Hematopoietic multipotent progenitor cell treated with erythropoietin and hydrocortisone succinate and interleukin-3 and kit ligand, for 8 days (in vitro differentiated cells): ENCODE measurements around the gene CNOT8.
A peak's percentile ranks its signal among the peaks of the same experiment; 100 is the strongest.
"Not testable (repeated sequence)": the region's sequence is repeated elsewhere in the genome, so short reads cannot be mapped to it uniquely, and the experiment has no call there.

Source experiments
- DNase-seq: peaks from one replicate; pipeline ENCODE4 v3.0.0-alpha.2; 2015

The CNOT8 gene

DNA sequence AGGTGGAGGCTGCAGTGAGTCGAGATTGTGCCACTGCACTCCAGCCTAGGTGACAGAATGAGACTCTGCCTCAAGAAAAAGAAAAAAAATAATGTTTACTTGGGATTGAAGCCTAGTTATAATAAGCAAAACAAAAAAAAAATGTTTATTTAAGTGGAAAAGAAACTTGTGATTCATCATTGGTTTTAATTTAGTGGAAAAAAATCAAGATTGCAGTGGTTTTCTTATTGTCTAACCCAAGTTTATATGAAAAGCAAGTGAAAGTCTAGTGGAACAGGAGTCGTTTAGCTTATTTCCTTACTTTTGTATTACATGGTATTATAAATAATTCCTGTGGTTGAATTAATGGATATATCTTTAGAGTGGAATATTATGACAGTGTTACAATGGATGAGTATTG lies 8.4 kb downstream of the CNOT8 start:
- DNase-seq, result no peak

DNA sequence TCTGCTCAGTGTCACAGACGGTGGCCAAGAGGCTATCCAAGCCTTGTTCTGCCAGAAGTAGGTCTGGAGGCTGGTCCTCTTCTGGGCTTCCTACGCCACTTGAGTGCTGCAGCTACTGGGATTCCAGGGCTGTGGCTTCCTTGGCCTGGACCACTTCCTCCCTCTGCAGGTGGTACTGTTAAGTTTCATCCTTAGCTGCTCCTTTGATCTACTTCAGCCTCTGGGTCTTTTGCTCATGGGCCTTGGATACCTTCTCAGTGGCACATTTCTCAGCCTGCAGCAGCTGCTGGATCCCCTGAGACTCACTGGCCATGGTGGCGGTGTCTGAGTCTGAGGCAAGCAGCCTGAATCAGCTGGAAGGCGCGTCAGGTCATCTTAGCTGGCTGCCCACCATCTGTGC lies 10.3 kb downstream of the CNOT8 start:
- peak; percentile 44 for DNase-seq

- DNase-seq, result no peak
Measured at GRCh38 chr5:154871734-154872133, 13.3 kb downstream of the CNOT8 start.

GRCh38 chr5:154873791-154874331 lies 15.4 kb downstream of the CNOT8 start:
- no peak for DNase-seq

- no peak for DNase-seq
Measured at GRCh38 chr5:154878642-154879335, 20.4 kb downstream of the CNOT8 start.

GRCh38 chr5:154881986-154882385 lies 23.6 kb downstream of the CNOT8 start:
- no peak for DNase-seq

DNA sequence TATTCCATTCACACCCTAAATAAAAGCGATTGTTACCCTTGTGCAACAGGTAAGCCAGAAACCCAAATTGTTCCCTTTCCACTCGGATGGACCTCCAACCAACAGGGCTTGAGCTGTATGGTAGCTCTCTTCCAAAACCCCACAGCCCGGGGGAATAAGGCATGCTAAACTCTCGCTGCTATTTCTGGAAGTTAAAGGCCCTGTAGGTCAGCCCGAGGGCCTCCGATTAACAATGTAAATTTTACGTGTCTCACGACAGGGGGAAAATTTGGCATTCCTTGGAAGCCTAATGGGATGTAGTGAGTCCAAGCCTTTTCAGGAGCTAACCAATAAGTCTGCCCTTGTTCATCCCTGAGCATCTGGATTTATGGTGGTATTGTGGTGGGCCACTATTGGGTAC lies 26.0 kb downstream of the CNOT8 start:
- no peak for DNase-seq

- DNase-seq, result no peak
Measured at GRCh38 chr5:154885439-154885838, 27.0 kb downstream of the CNOT8 start.

DNA sequence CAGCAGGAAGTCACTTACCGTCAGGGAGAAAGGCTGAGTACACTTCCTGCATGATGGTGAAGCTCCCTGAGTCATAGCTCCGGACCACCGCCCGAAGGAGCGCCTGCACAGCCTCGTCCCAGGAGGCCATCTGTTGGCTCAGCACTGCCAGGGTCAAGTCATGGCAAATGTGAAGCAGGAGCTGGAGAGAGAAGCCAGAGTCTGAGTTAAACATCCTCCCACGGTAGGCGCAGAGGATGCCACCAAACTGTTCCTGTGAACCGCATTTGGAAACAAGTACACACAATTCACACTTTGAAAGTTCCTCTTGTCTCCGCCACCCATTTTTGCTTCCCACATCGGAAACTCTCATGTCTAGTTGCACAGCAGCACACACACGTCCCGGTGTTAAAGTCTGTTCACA lies 33.9 kb downstream of the CNOT8 start:
- no peak for DNase-seq

DNA sequence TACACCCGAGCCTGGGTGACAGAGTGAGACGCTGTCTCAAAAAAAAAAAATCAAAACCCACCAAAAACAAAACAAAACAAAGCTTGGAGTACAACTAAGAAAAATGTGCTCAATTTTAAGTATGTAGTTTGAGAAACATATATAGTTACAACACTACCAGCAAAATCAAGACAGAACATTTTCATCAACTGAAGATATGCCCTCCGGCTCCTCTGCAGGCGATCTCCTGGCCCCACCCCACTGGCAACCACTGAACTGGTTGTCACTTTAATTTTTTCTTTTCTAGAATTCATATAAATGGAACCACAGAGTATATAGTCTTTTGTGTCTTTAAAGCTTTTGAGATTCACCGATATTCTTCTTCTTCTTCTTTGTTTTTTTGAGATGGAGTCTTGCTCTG lies 35.0 kb downstream of the CNOT8 start:
- DNase-seq, result no peak

DNA sequence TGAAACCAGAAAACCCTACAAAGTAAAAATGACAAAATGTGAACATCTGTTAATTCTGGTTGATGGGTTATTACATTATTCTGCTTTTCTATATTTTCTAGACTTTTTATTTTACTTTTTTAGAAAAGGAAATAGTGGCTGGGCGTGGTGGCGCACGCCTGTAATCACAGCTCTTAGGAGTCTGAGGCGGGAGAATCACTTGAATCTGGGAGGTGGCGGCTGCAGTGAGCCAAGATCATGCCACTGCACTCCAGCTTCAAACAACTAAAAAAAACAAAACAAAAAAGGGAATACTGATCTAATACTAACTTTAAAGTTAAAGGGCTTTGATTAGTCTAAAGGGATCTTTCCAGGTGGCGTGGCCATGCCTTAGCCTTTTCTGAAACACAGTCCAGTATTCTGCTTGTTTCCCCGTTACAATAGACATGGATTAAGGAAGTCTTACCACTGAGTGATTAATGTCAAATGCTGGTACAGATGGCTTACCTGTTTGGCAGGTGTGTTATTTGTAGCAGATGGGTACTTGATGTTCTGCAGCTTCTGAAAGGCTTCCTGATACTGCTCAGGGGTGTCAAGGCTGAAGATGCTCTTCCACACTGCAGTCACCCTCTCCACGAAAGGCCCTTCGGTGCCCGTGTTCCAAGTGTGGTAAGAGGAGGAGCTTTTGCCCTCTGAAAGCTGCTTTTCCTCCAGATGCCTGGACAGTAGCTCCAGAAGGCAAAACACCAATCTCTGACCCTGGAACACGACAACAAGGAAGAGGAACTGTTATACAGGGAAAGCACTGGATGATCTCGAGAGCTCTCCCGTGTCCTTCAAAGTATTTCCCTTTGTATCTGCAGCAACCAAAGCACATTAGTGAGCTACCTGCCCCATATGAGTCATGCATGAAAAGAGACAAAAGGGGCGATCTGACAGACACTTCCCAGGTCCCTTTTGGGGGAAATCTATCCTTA lies 37.5 kb downstream of the CNOT8 start:
- no peak for DNase-seq

DNA sequence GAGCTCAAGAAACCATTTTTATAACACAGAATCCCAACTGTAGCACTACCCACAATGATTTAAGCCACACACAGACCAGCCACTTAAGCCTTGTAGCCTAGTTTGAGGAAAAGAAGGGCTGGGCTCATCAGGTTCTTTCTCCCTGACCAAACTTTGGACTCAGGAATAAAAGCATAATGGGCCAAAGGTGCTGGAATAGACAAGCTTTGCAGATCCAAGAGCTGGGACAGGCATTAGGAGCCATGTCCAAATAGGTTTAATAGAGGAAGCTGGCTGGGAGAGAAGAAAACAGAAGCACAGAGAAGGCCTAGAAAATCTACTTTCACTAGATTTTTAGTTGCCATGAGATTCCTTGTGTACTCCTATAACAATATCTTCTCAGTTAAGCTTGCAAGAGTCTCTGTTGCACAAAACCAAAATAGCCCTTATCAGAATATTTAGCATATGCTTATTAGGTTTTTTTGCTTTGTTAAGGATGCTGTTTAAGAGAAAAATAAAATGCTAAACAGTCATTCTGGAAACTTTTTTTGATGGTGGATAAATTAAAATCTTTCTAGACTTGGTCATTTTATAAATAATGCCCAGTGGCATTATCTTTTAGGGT lies 38.2 kb downstream of the CNOT8 start:
- DNase-seq, result no peak

GRCh38 chr5:154898210-154898609 lies 39.8 kb downstream of the CNOT8 start:
- DNase-seq, result no peak

DNA sequence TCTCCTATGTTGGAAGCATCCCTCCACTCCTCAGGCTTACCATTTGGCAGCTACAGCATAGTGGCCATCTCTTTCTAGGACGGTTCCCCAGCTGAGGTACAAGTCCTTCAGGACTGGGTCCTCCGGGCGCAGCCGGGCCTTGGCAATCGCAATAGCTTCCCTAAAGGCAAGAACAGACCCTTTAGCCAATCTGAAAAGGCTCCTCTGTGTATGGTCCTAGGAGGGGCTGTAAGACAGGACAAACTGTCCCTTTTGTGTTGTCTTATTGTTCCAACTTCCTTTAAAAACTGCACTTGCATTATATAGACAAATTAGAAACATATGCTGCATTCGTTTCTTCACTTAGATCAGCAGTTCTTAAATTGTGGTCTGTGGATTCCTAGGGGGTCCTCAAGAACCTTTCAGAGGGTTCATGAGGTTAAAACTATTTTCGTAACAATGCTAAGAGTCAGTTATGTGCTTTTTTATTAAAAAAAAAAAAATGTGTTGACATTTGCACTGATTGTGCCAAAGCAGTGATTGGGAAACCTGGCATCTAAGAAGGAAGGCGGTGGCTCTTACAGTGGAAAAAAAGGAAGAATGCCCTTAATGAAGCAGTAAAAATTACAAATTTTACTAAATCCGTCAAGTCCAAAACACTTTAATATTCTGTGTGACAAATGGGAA lies 40.9 kb downstream of the CNOT8 start:
- no peak for DNase-seq

DNA sequence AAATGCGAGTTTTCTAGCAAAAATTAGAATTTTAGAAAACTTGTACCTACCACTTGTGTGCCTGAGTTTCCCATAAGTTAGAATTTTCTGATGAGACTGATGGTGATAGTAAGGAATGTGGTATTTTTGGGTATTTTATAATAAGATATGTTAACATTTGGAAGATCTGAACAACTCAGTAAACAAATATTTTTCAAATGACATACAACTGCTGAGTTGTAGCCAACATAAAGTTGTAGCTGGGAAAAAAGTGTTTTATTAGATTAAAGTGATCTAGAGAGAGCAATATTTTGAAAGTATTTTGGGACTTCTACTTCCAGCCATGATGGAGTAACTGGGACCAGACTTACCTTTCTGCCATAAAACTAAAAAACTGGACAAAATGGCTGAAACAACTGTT lies 41.6 kb downstream of the CNOT8 start:
- no peak for DNase-seq

- no peak for DNase-seq
Measured at GRCh38 chr5:154901276-154901675, 42.8 kb downstream of the CNOT8 start.

GRCh38 chr5:154901913-154902312 lies 43.5 kb downstream of the CNOT8 start:
- DNase-seq, result no peak

GRCh38 chr5:154905601-154906000 lies 47.2 kb downstream of the CNOT8 start:
- DNase-seq, result not testable (repeated sequence)

DNA sequence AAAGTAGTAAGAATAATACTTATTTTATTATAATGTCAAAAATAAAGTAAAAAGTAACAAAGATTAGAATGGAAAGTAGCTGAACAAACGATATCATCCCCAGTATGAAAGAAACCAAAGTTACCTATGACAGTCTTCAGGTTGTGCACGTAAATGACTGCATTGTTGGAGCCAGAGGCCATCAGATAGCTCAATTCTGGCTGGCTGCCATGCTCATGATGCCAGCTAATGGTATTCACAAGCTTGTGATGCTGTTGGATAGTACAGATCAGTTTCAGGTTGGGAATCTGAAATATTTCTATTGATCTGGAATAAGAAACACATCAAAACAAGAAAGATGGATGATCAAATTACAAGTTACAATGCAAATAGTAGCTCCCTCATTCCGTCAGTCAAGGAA lies 58.4 kb downstream of the CNOT8 start:
- peak; percentile 32 for DNase-seq

GRCh38 chr5:154917757-154918156 lies 59.3 kb downstream of the CNOT8 start:
- DNase-seq, result peak; percentile 37

- DNase-seq, result no peak
Measured at GRCh38 chr5:154923441-154924430, 65.3 kb downstream of the CNOT8 start.
